CD4-positive, alpha-beta T cell treated with Interleukin-2 at 100 ng/mL for 4 hours (primary cell): Measurements from ENCODE around the gene C12orf60.
A peak's percentile ranks its signal among the peaks of the same experiment; 100 is the strongest.

Source experiments
- DNase-seq: peaks from one replicate; pipeline ENCODE4 v3.0.0-alpha.2; 2020; ENCODE audit warnings: low spot score

C12orf60 gene

DNA sequence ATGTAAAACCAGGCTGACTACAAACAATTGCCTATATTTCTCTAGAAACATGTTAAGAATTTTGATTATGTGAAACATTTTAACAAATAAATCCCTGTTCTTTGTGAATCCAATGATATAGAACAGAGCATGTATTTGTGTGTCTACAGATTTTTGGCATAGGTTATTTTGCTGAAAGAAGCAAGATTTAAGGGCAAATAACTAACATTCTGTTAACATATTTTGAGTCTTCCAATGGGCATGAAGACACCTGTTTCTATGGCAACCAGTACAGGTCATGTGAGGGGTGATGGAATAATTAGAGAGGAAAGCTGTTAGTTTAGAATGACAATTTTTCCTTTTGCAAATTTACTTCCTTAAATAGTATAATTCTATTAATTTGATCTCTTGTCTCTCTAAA is 31.0 kb downstream of the C12orf60 start:
- DNase-seq, result no peak

DNA sequence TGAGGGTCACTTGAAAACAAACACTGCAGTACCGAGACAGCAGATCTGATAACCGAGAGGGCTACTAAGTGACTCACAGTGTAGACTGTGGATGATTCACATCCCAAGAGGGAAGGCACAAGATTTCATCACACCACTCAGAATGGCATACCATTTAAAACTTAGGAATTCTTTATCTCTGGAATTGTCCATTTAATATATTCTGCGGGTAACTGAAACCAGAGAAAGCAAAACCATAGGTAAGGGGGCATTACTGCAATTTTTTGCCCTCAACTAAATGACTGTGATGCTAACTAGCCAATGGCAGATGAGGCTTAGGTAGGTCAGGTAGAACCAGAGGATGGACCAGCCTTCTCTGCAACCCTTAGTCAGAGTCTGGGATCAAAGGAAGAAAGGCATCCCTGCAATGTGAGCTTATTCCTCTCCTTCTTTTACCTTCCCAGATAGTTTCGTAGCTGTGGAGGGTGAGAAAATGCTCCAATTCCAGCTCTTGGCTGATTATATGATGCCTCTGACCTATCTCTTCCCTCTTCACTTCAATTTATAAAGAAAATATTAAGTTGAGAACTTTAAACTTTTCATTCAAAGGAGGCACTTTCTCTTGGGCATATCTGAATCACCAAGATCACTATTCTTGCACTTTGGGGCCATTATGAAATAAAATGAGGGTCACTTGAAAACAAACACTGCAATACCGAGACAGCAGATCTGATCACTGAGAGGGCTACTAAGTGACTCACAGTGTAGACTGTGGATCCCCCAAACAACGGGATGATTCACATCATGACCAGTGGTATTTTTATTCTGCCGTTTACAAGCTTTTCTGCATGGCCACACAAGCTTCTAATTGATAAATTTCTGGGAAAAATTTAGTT is 33.1 kb downstream of the C12orf60 start:
- DNase-seq, result no peak

DNA sequence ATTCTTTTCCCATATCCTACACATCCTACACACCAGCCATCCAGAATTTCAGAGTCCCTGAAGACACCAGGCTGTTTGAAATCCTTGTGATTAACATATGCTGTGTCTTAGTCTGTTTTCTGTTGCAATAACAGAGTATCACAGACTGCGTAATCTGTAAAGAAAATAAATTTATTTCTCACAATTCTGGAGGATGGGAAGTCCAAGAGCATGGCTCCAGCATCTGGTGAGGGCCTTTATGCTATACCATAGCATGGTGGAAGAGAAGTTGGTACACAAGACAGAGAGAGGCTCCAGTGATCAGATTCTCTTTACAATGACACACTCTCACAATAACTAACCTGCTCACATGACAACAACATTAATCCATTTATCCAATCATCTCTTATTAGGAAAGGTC is 35.8 kb downstream of the C12orf60 start:
- DNase-seq, result no peak

DNA sequence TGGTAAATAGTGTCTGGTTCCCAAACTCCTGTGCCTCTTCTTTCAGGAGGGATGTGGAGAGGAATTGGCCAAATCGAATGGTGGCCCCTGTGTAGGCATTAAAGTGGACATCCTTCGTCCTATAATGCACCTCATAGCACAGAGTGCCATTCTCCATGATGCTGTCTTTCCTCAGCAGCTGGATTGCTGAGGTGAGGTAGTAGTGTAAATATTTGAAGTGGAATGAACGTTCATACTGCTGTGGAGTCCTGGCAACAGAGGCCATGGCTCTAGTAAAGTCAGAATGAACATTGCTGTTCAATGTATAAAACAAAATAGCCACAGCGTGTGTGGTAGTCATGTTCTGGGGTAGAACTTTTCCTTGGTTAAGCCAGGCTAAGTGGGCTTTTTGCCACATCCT is 37.1 kb downstream of the C12orf60 start:
- DNase-seq, result no peak

DNA sequence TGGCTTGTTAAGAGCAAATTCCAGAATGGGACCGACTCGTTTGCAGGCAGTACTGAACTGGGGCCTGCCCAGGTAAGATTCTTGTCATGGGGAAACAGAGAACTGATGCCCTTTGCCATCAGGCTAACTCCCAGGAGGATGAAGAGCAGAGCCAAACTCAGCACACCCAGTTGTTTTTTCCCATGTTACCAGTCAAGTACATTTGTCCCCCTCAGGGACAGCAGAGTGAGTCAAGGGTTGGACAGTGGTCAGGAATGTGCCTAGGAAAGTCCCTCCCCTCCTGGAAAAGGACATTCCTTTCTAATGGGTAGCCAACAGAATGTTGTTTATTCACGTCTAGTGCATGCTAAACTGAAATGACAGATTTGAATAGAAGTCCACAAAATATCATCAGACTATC is 38.3 kb downstream of the C12orf60 start:
- DNase-seq, result no peak

DNA sequence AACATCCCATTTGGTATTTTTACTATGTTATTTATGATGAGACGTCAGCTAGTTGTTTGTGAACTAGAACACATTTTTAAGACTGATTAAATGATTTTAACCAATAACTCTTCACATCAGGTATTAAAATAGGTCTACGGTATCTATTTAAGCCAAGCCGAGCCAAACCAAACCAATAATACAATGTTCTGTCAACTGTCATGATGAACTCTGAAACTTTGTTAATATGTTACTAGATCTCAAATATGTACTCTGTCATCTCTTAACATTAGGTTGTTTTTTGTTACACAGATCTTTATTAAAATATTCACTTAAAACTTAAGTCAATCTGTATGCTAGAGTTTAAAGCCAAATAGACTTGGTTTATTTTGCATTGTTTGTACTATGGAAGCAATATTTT is 38.8 kb downstream of the C12orf60 start:
- DNase-seq, result no peak

DNA sequence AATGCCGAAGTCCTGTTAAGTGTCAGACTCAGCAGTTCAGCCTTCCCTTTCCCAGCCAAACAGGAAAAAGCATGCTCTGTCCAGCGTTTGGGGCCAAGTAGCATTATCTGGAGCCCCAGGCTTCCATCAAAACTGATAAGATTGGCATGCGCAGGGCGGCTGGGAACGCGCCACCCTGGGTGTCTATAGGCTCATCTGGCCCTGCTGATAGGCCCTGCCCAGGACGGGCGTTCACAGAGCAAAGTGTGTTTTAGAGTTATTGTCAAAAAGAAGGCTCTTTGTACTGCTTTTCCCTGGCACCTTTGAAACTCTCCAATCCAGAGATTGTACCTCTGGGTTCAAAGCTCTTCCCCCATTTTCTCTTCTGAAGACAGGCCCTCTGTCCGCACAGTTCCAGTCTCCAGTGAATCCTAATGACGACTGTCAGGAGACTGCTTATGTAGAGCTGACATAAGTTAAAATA is 40.0 kb downstream of the C12orf60 start, which contains the start of gene ART4:
Gene ART4, minus strand, starts transcription at position 102 of the 463 bp plus-strand sequence. CDS start 413 bp downstream, outside the sequence.
- no peak for DNase-seq

DNA sequence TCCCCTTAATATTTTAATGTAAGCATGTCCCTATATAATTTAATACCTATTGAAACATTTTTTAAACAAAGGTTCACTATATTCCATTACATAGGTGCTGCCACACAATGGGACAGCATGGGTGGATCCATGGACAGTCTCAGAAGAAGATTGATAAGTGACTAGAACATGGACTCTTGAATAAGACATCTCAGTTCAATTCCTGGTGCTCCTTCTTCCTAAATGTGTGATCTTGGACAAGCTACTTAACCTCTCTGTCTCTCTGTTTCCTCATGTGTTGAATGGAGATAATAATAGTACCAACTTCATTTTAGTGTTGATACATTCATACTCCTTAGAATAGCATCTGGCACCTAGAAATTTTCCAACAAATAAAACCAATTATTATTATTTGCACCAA is 40.9 kb downstream of the C12orf60 start:
- DNase-seq, result no peak

DNA sequence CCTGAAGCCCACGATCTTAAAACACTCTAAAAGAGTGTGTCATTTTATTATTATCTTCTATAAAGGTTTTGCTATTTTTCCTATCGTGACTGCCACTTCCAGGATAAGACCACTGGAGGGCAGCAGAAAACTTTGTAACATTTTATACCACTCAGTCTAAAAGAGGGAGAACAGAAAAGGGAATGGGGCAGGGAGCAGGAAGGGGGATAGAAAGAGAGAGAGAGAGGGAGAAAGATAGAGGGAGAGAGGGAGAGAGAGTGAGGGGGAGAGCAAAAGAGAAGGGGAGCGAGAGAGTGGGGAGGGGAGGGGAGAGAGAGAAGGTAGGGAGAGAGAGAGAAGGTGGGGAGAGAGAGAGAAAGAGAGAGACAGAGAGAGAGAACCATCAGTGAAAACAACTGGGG is 41.9 kb downstream of the C12orf60 start:
- peak; percentile 74 for DNase-seq

DNA sequence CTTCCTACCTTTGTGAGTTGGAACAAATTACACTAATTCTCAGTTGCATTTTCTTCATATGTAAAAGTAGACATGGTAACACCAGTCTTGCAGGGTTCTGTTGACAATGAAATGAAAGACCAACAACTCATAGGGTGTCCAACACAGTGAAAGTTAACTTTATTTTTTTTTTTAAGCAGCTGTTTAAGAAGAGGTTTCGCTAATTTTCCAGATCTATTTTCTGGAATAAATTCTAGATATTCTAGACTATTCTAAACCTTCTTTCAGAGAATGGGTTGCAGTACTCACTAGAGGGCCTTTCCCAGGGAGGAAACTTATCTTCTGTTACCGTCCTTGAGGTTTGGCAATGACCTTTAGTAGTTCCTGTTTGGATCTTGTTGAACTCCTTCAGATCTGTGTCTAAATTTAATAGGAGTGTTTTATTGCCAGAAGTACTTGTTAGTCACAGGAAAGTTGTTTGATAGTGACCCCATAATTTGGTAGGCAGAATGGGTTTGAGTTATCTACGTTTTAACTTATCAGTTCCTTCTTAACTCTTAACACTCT is 42.6 kb downstream of the C12orf60 start:
- DNase-seq, result no peak

DNA sequence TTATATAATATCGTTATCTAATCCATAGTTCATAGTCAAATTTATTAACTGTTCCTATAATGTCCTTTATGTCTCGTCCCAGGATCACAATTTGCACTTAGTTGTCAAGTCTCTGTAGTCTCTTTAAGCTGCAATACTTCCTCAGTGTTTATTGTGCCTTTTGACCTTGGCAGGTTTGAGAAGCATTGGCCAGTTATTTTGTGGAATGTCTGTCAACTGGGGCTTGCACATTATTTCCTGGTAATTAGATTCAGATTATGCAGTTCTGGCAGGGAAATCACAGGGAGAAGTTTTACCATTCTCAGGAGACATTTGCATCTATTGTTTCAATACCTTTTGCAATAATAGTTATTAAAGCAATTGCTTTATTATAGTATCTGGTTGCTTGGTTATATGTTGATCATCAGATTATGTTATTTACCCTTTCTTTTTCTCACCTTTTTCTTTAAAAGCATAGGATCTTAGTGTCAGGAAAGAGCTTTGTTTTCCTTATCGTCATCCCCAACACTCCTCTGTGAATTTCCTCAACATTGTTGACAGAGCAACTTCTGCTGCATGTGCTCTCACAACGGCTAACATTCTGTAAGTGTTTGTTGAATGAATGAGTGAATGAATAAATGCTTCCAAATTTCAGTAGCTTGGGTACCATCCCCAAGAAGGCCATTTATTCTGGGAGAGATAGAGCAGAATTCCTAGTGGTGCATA is 43.6 kb downstream of the C12orf60 start:
- DNase-seq, result no peak

DNA sequence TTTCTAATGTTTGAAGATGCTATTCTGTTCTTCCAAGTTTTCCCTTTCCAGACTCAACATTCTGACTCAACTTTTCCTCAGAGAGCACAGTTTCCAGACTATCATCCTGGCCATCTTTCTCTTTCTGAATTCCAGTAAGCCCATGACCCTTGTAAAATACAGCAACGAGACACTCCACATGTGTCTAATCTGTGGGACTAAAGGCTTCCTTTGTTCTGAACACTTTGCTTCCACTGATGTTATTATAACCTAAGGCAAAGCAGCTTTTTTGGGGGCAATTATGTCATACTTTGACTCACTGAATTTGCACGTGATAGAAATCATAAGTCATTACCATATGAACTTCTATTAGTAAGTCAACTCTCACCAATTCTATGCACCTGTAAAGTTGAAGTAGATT is 46.2 kb downstream of the C12orf60 start:
- DNase-seq, result no peak

DNA sequence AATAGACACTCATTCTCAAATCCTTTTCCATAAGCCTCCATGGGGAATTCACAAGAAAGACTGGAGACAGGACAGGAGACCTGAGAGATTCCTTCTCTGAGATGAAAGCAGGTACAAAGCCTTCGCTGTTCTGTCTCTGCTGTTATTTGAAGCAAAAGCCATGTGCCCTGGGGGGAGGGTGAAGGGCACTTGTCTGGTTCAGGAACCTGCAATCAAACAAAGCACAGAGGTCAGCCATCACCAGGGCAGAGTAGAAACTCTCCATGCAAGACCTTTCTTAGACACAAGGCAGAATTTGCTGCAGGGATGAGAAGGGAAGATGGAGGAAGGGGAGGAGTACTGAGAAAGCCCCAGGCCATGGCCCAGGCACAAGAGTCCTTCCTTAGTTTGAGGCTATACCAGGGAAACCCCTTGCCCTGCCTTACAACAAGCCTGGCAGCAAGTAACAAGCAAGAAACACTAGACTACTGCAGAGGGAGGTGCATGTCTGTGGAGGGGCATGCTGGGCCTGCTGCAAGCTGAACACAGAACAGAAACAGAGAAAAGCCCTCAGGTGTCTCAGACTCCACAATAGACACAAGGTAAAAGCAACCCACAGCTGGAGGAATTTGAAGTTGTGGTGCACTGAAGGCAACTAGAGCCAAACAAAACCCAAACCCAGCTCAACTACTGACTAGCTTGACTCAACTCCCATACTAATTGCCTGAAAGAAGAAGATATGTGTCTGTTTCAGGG is 47.6 kb downstream of the C12orf60 start:
- DNase-seq, result no peak

DNA sequence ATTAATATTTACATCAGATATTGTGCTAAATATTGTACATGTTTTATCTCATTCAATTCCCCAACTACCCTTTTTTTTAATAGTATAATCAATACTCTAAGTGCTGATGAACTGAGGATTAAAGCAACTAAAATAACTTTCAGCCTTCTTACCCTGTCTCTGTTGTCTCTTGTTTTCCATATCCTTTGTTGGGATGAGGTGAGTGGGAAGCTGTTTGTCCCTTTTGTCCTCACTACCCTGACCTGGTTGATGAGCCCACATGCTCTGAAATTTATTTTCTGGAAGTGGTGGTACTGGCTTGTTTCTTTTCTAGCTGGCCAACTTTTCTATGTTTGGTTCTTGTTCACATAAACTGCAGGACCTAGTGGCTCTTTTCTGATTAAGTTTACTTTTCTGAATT is 49.4 kb downstream of the C12orf60 start:
- no peak for DNase-seq

DNA sequence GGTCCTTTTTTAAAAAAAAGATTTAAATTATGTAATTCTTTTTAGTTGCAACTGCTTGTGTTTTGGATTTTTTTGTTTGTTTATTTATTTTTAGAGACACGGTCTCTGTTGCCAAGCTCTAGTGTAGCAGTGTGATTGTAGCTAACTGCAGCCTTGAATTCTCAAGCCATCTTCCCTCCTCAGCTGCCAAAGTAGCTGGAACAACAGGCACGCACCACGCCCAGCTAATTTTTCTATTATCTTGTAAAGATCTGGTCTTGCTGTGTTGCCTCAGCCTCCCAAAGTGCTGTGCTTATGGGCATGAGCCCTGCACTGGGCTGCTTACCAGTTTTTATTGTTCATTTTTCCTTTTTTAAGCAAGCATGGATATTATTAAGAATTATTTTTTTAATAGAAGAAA is 50.5 kb downstream of the C12orf60 start:
- no peak for DNase-seq

DNA sequence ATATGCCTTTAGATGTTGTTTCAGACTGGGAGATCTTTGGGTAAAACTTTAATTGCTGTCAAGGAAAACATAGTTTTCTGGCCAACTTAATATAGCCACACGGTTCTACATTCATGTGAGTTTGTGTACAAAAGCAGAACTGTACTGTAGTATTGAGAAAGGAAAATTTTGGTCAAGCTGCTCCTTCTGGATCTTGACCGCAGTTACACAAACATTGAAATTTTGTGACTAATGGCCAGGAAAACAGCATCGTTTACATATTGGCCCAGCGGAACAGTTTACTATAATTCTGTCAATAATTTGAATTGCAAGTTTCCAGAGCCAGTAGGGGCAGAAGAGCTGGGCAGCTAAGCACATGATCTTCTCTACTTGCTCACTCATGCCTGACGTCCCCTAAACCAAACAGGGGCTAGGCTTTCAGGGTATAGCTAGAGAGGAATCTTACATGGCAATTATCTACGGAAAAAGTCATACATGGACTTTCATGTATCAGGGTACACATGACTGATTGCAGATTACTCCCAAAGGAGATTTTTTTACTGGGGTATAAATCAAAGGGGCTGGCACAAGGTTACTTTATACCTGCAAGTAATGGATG is 51.2 kb downstream of the C12orf60 start:
- DNase-seq, result no peak

DNA sequence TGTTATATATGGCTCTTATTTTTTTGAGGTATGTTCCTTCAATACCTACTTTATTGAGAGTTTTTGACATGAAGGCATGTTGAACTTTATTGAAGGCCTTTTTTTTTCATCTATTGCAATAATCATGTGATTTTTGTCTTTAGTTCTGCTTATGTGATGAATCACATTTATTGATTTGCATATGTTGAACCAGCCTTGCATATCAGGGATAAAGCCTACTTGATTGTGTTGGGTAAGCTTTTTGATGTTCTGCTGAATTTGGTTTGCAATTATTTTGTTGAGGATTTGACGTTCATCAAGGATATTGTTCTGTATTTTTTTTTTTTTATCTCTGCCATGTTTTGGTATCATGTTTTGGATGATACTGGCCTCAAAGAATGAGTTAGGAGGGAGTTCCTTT is 55.0 kb downstream of the C12orf60 start:
- DNase-seq, result no peak

DNA sequence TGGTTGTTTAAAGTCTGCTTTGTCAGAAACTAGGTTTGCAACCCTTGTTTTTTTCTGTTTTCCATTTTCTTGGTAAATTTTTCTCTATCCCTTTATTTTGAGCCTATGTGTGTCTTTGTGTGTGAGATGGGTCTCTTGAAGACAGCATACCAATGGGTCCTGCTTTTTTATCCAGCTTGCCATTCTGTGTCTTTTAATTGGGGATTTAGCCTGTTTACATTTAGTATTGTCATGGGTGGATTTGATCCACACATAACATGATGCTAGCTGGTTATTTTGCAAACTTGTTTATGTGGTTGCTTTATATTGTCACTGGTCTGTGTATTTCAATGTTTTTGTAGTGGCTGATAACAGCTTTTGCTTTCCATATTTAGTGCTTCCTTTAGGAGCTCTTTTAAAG is 57.0 kb downstream of the C12orf60 start:
- DNase-seq, result no peak

DNA sequence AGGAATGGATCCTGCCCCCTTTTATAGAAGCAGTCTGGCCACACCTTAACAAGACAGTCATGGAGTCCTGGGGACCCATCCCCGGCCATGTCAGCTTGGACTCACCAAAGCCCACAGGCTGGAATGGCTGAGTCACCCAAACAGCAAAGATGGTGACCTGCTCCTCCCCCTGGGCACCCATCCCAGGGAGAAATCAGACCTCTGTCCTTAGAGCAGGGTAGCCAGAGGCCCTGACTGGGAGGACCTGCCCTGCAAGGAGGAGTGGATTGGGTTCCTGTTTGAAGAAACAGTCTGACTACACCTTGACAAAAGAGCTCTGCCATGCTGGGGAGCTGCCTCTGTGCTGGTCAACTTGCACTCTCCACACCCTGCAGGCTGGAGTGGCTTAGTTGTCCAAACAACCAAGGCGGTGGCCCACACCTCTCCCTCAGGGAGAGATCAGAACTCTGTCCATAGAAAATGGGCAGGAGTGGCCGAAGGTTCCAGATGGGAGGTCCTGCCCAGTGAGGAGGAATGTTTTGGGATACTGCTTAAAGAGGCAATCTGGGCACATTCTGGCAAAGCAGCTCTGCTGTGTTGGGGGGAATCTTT is 65.5 kb downstream of the C12orf60 start:
- no peak for DNase-seq

DNA sequence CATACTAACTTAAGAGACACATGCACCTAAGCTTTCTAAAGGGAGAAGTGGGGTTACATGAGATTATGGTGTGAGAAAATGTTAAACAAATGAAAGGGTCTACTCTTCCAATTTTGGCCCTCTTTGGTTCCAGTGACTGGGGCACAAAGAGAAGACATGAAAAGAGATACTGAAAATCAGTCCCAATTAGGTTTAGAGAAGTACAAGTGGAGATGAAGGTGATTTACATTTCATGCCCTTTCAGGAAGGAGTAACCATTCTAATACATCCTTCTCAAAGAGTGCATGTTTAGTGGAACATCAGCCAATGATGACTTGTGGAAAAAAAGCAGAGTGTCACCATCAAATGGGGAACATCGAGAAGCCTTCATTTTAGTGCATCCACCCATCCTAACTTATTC is 67.8 kb downstream of the C12orf60 start:
- DNase-seq, result no peak

DNA sequence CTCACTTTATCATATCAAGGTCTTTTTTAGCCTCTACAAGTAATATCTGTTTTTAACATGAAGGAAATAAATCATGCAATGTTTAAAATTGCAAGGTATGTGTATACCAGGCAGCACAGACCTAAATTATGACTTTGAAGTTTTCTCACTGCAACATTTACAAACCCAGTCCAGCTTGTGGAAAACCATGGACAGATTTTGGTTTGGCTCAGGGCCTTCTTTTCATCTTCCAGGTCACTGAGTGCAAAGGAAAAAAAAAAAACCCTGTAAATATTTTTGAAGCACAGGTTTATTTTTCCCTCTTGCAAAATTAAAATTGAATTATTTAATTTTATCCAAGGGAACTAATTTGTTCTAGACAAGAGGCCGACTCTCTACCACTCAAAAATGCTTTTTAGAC is 68.4 kb downstream of the C12orf60 start:
- no peak for DNase-seq
